ENCODE measurements around the gene CIZ1.

The CIZ1 gene

DNA sequence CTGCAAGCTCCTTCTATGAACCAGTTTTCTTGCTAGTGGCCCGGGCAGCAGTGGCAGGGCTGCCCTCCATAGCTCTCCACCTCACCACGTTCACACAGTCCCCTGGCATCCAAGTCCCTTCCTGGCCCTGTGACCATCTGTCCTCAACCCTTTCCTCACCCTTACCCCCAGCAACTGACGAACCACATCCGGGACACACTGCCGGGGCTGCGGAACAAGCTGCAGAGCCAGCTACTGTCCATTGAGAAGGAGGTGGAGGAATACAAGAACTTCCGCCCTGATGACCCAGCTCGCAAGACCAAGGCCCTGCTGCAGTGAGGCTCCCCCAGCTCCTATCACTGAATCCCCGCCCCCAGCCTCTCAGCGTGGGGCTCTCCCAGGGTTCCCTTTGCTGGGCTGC, 30.7 kb upstream of the CIZ1 start:
- Histone ChIP-seq H3K27me3 (ENCODE audit: control insufficient read depth, insufficient read depth, low read length) (peaks cover 18% of the 10 kb centered on the region), H3K36me3 (ENCODE audit: insufficient read depth, low read length) (no peaks in the 10 kb centered on the region)

DNA sequence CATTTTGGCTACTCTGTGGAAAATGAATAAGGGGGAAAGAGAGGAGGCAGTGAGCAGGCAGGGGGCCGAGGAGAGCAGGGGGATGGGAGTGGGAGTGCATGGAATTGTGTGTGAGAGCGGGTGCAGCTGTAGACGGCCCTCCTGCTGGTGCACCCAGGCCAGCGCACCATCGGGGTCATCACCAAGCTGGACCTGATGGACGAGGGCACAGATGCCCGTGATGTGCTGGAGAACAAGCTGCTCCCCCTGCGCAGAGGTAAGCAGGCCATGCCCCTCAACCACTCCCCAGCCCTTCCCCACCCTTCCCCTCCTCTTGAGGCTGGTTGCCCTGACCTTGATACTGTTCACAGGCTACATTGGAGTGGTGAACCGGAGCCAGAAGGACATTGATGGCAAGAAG, 28.5 kb upstream of the CIZ1 start:
- H3K36me3 ChIP-seq (ENCODE audit: insufficient read depth, low read length) = no peaks in the 10 kb centered on the region
- peaks cover 3% of the 10 kb centered on the region for H3K27me3 ChIP-seq (ENCODE audit: control insufficient read depth, insufficient read depth, low read length)
- peaks cover 27% of the 10 kb centered on the region for H3K4me1 ChIP-seq (ENCODE audit: control insufficient read depth, insufficient read depth, low read length)
- H3K9ac ChIP-seq (ENCODE audit: low read depth, low read length) = no peak overlapping the region
- no peaks in the 10 kb centered on the region for H3K9me3 ChIP-seq (replicated peaks; ENCODE audit: low read length)
- no peak overlapping the region for H3K4me3 ChIP-seq (ENCODE audit: low read length)
- H3K4me2 ChIP-seq (ENCODE audit: low read length) = no peak overlapping the region

More for the DNA sequence above, 30.7 kb upstream of the CIZ1 start:
- Histone ChIP-seq H3K4me2 (ENCODE audit: low read length) (no peak overlapping the region), H3K4me3 (ENCODE audit: low read length) (no peak overlapping the region), H3K9ac (ENCODE audit: low read depth, low read length) (no peak overlapping the region), H3K9me3 (replicated peaks; ENCODE audit: low read length) (no peaks in the 10 kb centered on the region), H3K4me1 (ENCODE audit: control insufficient read depth, insufficient read depth, low read length) (peaks cover 12% of the 10 kb centered on the region)

DNA sequence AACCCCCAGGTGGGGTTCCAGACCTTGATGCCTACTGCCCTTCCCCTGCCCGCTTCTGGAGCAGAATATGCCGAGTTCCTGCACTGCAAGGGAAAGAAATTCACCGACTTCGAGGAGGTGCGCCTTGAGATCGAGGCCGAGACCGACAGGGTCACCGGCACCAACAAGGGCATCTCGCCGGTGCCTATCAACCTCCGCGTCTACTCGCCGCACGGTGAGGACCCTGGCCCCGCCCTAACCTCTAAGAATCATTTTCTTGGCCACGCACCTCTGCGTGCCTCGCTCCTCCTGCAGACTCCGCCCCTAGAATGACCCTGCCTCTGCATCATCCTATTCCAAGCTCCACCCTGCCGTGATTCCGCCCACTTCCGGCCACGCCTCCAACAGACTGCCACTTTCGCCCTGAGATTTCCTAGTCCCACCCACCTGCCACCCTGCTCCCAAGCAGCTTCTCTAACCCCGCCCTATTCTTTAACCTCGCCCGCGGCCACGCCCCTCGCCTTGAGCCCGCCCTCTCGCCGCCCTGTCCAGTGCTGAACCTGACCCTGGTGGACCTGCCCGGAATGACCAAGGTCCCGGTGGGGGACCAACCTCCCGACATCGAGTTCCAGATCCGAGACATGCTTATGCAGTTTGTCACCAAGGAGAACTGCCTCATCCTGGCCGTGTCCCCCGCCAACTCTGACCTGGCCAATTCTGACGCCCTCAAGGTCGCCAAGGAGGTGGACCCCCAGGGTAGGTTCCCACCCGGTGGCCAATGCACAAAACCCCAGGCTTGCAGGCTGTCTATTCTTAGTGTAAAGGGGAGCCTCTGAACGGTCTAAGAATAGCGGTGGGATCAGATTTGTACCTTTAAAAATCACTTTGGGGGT, 27.4 kb upstream of the CIZ1 start:
- H3K4me3 ChIP-seq (ENCODE audit: low read length) = peak overlapping the region; percentile 70
- no peaks in the 10 kb centered on the region for H3K36me3 ChIP-seq (ENCODE audit: insufficient read depth, low read length)
- H3K27me3 ChIP-seq (ENCODE audit: control insufficient read depth, insufficient read depth, low read length) = peaks cover 7% of the 10 kb centered on the region
- peak overlapping the region; percentile 97 for H3K4me2 ChIP-seq (ENCODE audit: low read length)
- H3K9ac ChIP-seq (ENCODE audit: low read depth, low read length) = no peak overlapping the region
- no peaks in the 10 kb centered on the region for H3K9me3 ChIP-seq (replicated peaks; ENCODE audit: low read length)
- H3K4me1 ChIP-seq (ENCODE audit: control insufficient read depth, insufficient read depth, low read length) = peaks cover 31% of the 10 kb centered on the region

DNA sequence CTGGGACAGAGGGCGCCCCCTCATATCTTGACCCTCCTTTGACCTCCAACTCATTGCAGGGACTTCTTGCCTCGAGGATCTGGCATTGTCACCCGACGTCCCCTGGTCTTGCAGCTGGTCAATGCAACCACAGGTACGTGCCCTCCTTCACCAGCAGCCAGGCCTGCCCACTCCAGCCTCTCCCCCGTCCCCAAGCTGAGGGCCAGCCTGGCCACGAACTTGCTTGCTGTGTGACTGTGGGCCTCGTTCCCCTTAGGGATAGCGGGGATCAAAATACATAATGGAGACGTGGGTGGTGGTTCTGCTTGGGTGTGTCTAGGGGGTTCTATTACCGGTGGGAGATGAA, 26.8 kb upstream of the CIZ1 start:
- Histone ChIP-seq H3K36me3 (ENCODE audit: insufficient read depth, low read length) (no peaks in the 10 kb centered on the region), H3K4me2 (ENCODE audit: low read length) (peak overlapping the region; percentile 97), H3K27me3 (ENCODE audit: control insufficient read depth, insufficient read depth, low read length) (peaks cover 11% of the 10 kb centered on the region), H3K4me1 (ENCODE audit: control insufficient read depth, insufficient read depth, low read length) (peaks cover 31% of the 10 kb centered on the region), H3K4me3 (ENCODE audit: low read length) (peak overlapping the region; percentile 70), H3K9me3 (replicated peaks; ENCODE audit: low read length) (no peaks in the 10 kb centered on the region), H3K9ac (ENCODE audit: low read depth, low read length) (no peak overlapping the region)

DNA sequence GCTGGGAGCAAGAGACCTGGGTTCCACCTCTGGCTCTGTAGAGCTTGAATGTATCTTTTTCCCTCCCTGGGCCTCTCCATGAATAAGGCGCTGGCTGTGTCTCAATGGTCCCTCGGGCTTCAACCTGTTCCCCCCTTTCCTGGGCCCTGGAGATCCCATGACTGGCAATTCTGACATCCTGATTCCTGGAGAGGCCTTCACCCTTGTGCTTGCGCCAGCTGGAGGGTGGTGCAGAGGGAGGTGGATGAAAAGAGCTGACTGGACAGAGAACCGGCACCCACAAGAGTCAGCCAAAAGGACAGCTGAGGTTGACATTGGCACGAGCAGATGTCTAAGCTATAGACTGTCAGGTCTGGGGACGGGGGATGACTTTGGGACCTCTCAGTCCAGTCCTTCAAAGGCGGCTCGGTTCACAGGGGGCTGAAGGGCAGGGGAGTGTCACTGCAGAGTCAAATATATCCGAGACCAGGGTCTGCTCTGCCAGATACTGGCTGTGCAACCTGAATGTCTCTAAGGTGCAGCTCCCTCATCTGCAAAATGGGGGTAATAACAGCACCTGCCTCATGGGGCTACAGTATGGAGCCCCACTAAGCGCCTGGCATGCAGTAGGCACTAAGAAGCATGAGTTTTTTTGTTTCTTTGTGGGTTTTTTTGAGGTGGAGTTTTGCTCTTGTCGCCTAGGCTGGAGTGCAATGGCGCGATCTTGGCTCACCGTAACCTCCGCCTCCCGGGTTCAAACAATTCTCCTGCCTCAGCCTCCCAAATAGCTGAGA, 25.6 kb upstream of the CIZ1 start:
- H3K4me1 ChIP-seq (ENCODE audit: control insufficient read depth, insufficient read depth, low read length) = peaks cover 31% of the 10 kb centered on the region
- no peak overlapping the region for H3K4me2 ChIP-seq (ENCODE audit: low read length)
- H3K9ac ChIP-seq (ENCODE audit: low read depth, low read length) = no peak overlapping the region
- H3K9me3 ChIP-seq (replicated peaks; ENCODE audit: low read length) = no peaks in the 10 kb centered on the region
- no peak overlapping the region for H3K4me3 ChIP-seq (ENCODE audit: low read length)
- H3K27me3 ChIP-seq (ENCODE audit: control insufficient read depth, insufficient read depth, low read length) = peaks cover 19% of the 10 kb centered on the region
- H3K36me3 ChIP-seq (ENCODE audit: insufficient read depth, low read length) = no peaks in the 10 kb centered on the region

DNA sequence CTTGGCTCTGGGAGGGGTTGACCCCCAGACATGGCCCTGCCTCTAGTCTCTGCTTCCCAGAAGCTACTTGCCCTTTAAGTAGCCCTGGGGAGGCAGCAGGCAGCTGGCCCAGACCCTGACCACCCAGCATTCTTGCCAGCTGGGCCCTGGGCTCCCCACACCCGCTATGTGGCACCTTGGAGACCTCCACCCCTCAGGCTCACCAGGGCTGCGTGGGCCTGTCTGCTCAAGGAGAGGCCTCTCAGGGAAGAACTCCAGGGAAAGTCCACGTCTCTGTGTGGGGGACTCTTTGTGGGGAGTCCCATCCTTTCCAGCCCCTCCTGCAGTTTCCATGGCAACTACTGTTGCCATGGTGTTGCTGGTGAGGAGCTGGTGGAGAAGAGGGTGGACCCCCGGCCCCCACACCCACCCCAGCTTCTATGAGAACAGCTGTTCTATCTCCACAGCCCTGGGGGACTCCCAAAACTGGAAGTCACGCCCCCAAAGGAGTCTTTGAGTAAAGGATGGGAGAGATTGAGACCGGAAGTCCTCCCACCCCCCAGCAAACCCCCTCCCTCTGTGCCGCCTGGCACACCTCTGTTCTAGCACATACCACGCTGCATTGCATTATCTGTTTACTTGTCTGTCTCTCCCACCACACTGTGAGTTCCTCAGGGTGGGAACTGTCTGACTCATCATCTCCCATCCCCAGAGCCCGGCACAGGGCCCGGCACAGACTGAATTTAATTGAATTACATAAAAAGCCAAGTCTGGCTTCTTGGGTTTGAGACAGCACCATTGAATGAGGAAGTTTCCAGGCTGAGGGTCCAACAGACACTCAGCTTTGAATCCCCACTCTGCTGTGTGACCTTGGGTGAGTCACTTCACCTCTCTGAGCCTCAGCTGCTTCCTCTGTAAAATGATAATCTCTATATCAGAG, 24.4 kb upstream of the CIZ1 start:
- Histone ChIP-seq H3K9me3 (replicated peaks; ENCODE audit: low read length) (no peaks in the 10 kb centered on the region), H3K9ac (ENCODE audit: low read depth, low read length) (no peak overlapping the region), H3K36me3 (ENCODE audit: insufficient read depth, low read length) (no peaks in the 10 kb centered on the region), H3K4me2 (ENCODE audit: low read length) (no peak overlapping the region), H3K4me3 (ENCODE audit: low read length) (no peak overlapping the region), H3K4me1 (ENCODE audit: control insufficient read depth, insufficient read depth, low read length) (peaks cover 31% of the 10 kb centered on the region), H3K27me3 (ENCODE audit: control insufficient read depth, insufficient read depth, low read length) (peaks cover 30% of the 10 kb centered on the region)

DNA sequence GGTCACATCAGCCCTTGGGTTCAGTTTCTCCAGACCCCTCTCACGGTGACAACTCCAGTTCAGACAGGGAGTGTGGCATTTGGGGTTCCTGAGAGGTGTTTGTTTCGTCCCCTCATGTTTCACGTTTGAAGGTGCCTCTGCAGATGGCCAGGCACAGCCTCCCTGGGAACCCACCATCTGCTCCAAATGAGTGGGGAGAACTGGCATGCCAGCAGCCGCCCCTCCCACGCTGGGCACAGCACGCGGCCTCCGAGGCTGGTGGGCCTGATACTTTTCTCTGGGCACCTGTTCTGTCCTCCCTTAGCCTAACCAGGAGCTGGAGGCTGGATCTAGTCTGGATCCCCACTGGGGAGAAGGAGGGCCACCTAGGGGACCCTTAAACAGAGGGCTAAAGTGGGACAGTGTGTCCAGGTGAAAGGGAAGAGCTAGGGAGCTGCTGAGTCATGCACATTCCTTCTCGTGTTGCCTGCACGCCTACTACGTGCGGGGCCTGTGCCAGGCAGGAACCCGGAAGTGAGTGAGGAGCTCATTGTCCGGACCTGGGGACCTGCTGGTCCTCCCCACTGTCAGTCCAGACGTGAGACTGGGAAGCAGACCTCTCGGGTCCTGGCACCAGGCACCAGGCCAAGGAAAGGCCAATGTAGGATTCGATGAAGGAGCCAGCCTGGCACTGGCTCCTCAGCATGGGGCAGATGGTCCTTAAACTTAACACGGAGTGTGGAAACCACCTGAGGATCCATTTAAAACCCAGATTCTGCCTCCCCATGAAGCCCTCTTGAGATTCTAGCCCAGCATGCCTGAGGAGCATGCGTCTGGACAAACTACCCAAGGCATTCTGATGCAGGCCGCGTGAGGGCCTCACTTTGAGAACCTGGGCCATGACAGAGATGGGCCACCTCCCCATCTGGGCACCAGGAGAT, 23.5 kb upstream of the CIZ1 start:
- no peaks in the 10 kb centered on the region for H3K36me3 ChIP-seq (ENCODE audit: insufficient read depth, low read length)
- H3K4me1 ChIP-seq (ENCODE audit: control insufficient read depth, insufficient read depth, low read length) = peaks cover 31% of the 10 kb centered on the region
- H3K4me2 ChIP-seq (ENCODE audit: low read length) = no peak overlapping the region
- peaks cover 33% of the 10 kb centered on the region for H3K27me3 ChIP-seq (ENCODE audit: control insufficient read depth, insufficient read depth, low read length)
- no peak overlapping the region for H3K9ac ChIP-seq (ENCODE audit: low read depth, low read length)
- H3K9me3 ChIP-seq (replicated peaks; ENCODE audit: low read length) = no peaks in the 10 kb centered on the region
- no peak overlapping the region for H3K4me3 ChIP-seq (ENCODE audit: low read length)

DNA sequence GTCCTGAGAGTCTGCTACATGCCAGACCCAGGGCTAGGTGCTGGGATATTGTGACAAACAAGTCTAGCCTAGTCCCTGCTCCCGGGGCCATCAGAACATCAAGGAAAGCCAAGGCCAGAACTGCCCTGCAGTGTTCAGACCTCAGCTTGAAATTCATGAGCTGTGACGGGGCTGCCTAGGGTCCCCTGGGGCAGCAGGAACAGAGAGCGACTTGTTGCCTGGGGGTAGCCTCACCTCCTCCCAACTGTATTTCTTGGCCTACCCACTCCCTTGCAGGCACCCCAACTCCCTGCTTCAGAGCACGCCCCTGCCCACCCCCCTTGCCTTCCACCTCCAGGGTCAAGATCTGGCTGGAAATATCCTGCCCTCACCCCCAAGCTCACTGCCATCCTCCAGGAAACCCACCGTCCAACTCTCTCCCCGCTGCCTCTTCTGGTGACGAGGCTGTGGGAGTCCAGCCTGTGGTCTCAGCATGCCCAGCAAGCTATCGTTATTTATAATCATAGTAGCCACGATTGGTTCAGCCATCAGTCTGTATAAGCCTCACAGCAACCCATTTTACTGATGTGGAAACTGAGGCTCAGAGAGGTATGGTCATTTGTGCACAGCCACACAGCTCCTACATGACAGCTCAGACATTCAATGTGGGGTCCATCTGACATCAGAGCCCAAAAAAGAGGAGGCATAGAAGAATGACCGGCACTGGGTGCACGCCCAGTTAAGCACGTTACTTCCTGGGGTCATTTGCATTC, 22.6 kb upstream of the CIZ1 start:
- H3K9me3 ChIP-seq (replicated peaks; ENCODE audit: low read length) = no peaks in the 10 kb centered on the region
- no peak overlapping the region for H3K9ac ChIP-seq (ENCODE audit: low read depth, low read length)
- peaks cover 41% of the 10 kb centered on the region for H3K27me3 ChIP-seq (ENCODE audit: control insufficient read depth, insufficient read depth, low read length)
- H3K4me2 ChIP-seq (ENCODE audit: low read length) = no peak overlapping the region
- H3K36me3 ChIP-seq (ENCODE audit: insufficient read depth, low read length) = no peaks in the 10 kb centered on the region
- H3K4me3 ChIP-seq (ENCODE audit: low read length) = no peak overlapping the region
- H3K4me1 ChIP-seq (ENCODE audit: control insufficient read depth, insufficient read depth, low read length) = peaks cover 29% of the 10 kb centered on the region

DNA sequence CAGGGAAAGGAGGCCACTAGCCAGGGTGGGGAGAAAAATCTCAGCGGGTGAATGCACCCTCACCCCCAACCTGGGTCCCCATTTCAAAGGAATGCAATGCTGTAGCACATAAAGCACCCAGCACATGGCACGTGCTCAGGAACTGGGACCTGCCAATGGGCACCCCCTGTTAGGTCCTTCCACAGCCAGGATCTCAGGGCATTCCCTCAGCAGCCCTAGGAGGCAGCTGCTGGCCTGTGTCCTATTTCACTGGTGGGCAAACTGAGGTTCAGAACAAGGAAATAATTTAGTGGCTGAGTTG, 20.6 kb upstream of the CIZ1 start:
- Histone ChIP-seq H3K27me3 (ENCODE audit: control insufficient read depth, insufficient read depth, low read length) (peaks cover 46% of the 10 kb centered on the region), H3K4me2 (ENCODE audit: low read length) (no peak overlapping the region), H3K4me1 (ENCODE audit: control insufficient read depth, insufficient read depth, low read length) (peaks cover 19% of the 10 kb centered on the region), H3K36me3 (ENCODE audit: insufficient read depth, low read length) (no peaks in the 10 kb centered on the region), H3K9me3 (replicated peaks; ENCODE audit: low read length) (no peaks in the 10 kb centered on the region), H3K9ac (ENCODE audit: low read depth, low read length) (no peak overlapping the region), H3K4me3 (ENCODE audit: low read length) (no peak overlapping the region)

Data from skeletal muscle satellite cell (primary cell).